SK-N-SH (cell line): Measurements from ENCODE around the gene GOLGA5.

Experiments
- CTCF ChIP-seq: fragments of 200-600 bp; sonication (generic); IDR thresholded peaks from 2 replicates; pipeline ENCODE4 v1.6.1; 2017; ENCODE audit warnings: antibody characterized with exemption, mild to moderate bottlenecking, moderate library complexity
- FOXM1 ChIP-seq: IDR thresholded peaks from 2 replicates; pipeline ENCODE4 v1.4.0; 2012; ENCODE audit warnings: low read depth, mild to moderate bottlenecking
- GABPA ChIP-seq: IDR thresholded peaks from 2 replicates; pipeline ENCODE4 v1.4.0; 2012; ENCODE audit warnings: low read depth, mild to moderate bottlenecking
- MAX ChIP-seq: IDR thresholded peaks from 2 replicates; pipeline ENCODE4 v1.4.0; 2012; ENCODE audit warnings: low read depth
- NRF1 ChIP-seq: IDR thresholded peaks from 2 replicates; pipeline ENCODE4 v1.6.1; 2012; ENCODE audit warnings: low read depth, mild to moderate bottlenecking, low read length
- PBX3 ChIP-seq: IDR thresholded peaks from 2 replicates; pipeline ENCODE4; 2012
- POLR2AphosphoS5 ChIP-seq: IDR thresholded peaks from 2 replicates; pipeline ENCODE4 v1.6.1; 2012; ENCODE audit warnings: low read depth, low read length
- SIN3A ChIP-seq: IDR thresholded peaks from 2 replicates; pipeline ENCODE4 v1.6.1; 2012; ENCODE audit warnings: low read depth, mild to moderate bottlenecking, low read length, moderate library complexity, borderline replicate concordance
- USF1 ChIP-seq: IDR thresholded peaks from 2 replicates; pipeline ENCODE4 v1.4.0; 2012; ENCODE audit warnings: low read depth, borderline replicate concordance
- YY1 ChIP-seq: IDR thresholded peaks from 2 replicates; pipeline ENCODE4 v1.4.0; 2012; ENCODE audit warnings: low read depth, mild to moderate bottlenecking
- ZBTB33 ChIP-seq: IDR thresholded peaks from 2 replicates; pipeline ENCODE4 v1.4.0; 2012; ENCODE audit warnings: low read depth, borderline replicate concordance

GRCh38 chr14:92844204-92844603, 50.1 kb downstream of the GOLGA5 start:
- no peak for TF ChIP-seq POLR2AphosphoS5
- TF ChIP-seq MAX, result no peak
- no peak for TF ChIP-seq CTCF
- no peak for TF ChIP-seq FOXM1
- TF ChIP-seq ZBTB33, result no peak
- TF ChIP-seq NRF1, result no peak
- TF ChIP-seq SIN3A, result no peak
- no peak for TF ChIP-seq PBX3
- TF ChIP-seq GABPA, result no peak
- no peak for TF ChIP-seq USF1
- no peak for TF ChIP-seq YY1
